Muscle layer of colon (tissue), 2 donors: ENCODE data around the gene SGIP1.

ENCODE experiments used
- H3K27ac ChIP-seq: one replicate; pipeline ENCODE4 v1.7.0; 2013; ENCODE audit warnings: low read depth, mild to moderate bottlenecking, low read length, moderate library complexity
- H3K27me3 ChIP-seq, 2 donors: one replicate each; pipeline ENCODE4 v1.7.0; 2013; ENCODE audit warnings: low read length in 2 of 2, mild to moderate bottlenecking in 2 of 2; ENCODE audit not compliant: insufficient read depth in 2 of 2, control insufficient read depth in 1 of 2
- H3K36me3 ChIP-seq: one replicate; pipeline ENCODE4 v1.7.0; 2013; ENCODE audit warnings: mild to moderate bottlenecking, low read length; ENCODE audit not compliant: insufficient read depth
- H3K4me1 ChIP-seq: one replicate; pipeline ENCODE4 v1.7.0; 2013; ENCODE audit warnings: mild to moderate bottlenecking, low read length; ENCODE audit not compliant: insufficient read depth
- H3K4me3 ChIP-seq, 2 donors: one replicate each; pipeline ENCODE4 v1.7.0; 2013; ENCODE audit warnings: low read length in 2 of 2, low read depth in 1 of 2, mild to moderate bottlenecking in 1 of 2, moderate library complexity in 1 of 2
- H3K9ac ChIP-seq: one replicate; pipeline ENCODE4 v1.7.0; 2013; ENCODE audit warnings: low read length
- H3K9me3 ChIP-seq: one replicate; pipeline ENCODE4 v1.7.0; 2013; ENCODE audit warnings: mild to moderate bottlenecking, low read length
- donor health status: abdominal sarcoma.
- donor health status: Adenocarcinoma of cecum.

SGIP1 gene

GRCh38 chr1:66502086-66502485, 31.9 kb upstream of the SGIP1 start:
- no peaks in the 10 kb centered on the region for H3K36me3 ChIP-seq
- H3K4me3 ChIP-seq, result no peak overlapping the region
- H3K4me1 ChIP-seq, result no peaks in the 10 kb centered on the region
- H3K27me3 ChIP-seq, result no peaks in the 10 kb centered on the region
- H3K27ac ChIP-seq, result no peak overlapping the region
- no peak overlapping the region for H3K9ac ChIP-seq
- H3K9me3 ChIP-seq, result no peaks in the 10 kb centered on the region

DNA sequence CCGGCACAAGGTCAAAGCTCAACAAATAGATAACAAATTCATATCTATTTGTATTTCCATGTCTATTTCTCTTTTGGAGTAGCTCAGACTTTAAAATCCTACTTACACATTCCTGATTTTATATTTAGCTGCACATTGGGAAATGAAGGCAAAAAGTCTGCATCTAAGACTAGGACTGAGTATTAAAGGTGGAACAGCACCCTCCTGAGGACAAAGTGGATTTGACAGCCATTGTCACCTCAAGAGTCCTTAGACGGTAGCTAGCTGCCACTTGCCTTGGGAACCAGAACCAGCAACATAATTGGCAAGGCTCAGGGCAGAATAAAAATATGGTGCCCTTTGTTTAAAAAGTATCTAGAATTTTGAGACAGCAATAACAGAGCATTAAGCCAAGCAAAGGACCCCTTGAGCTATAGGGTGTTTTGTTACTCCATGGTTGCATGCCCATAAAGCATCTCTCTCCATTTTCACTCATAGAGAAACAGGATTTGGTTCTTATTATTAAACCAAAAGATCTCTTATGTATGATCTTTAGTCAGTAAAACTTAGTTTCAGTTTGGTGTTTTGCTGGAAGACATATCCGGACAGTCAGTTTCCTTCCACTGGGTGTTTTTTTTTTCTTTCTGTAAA, 30.0 kb upstream of the SGIP1 start:
- Histone ChIP-seq H3K27ac (no peak overlapping the region), H3K27me3 (no peaks in the 10 kb centered on the region), H3K4me3 (no peak overlapping the region), H3K4me1 (no peaks in the 10 kb centered on the region), H3K36me3 (no peaks in the 10 kb centered on the region), H3K9ac (no peak overlapping the region), H3K9me3 (no peaks in the 10 kb centered on the region)

DNA sequence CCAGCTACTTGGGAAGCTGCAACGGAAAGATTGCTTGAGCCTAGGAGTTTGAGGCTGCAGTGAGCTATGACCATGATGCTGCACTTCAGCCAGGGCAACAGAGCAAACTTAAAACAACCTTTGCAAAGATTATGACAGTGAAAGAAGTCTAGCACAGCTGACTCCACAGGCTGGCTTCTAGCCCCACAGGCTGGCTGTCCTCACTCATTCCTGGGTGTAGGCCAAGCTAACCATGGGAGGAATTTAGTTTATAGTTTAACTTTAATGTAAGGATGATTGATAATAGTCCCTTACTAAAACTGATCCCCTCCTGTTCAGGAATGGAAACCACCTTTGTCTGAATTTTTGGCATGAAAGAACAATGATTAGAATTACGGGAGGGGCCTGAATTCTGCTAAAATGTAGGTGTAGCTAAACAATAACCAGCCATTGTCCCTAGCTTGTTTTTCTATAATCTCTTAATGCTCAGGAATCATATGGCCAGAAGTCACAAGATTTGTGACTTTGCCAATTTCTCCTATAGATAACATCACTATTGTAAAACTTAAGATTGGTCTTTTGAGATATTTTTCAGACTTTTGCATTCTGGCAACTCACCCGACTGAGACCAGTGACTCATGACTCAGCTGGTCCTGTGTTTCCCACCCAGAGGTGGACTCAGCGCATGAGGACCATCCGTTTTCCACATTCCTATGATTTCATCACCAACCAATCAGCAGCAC, 28.1 kb upstream of the SGIP1 start:
- no peaks in the 10 kb centered on the region for H3K27me3 ChIP-seq
- no peaks in the 10 kb centered on the region for H3K9me3 ChIP-seq
- no peaks in the 10 kb centered on the region for H3K4me1 ChIP-seq
- no peak overlapping the region for H3K27ac ChIP-seq
- H3K9ac ChIP-seq, result no peak overlapping the region
- H3K36me3 ChIP-seq, result no peaks in the 10 kb centered on the region
- H3K4me3 ChIP-seq, result no peak overlapping the region

DNA sequence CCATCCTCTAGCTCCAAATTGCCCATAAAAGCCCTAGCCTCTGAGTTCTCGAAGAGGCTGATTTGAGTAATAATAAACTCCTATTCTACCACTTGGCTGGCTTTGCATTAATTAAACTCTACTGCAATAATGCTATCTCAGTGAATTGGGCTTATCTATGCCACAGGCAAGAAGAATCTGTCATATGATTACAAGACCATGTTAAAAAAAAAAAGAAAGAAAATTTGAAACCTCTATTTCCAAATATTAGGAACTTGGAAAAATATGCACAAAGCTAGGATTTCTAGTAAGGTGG, 27.6 kb upstream of the SGIP1 start:
- Histone ChIP-seq H3K9me3 (no peaks in the 10 kb centered on the region), H3K4me3 (no peak overlapping the region), H3K36me3 (no peaks in the 10 kb centered on the region), H3K9ac (no peak overlapping the region), H3K4me1 (no peaks in the 10 kb centered on the region), H3K27ac (no peak overlapping the region), H3K27me3 (no peaks in the 10 kb centered on the region)

GRCh38 chr1:66506991-66507390, 27.0 kb upstream of the SGIP1 start:
- H3K36me3 ChIP-seq, result no peaks in the 10 kb centered on the region
- no peak overlapping the region for H3K27ac ChIP-seq
- H3K9me3 ChIP-seq, result no peaks in the 10 kb centered on the region

DNA sequence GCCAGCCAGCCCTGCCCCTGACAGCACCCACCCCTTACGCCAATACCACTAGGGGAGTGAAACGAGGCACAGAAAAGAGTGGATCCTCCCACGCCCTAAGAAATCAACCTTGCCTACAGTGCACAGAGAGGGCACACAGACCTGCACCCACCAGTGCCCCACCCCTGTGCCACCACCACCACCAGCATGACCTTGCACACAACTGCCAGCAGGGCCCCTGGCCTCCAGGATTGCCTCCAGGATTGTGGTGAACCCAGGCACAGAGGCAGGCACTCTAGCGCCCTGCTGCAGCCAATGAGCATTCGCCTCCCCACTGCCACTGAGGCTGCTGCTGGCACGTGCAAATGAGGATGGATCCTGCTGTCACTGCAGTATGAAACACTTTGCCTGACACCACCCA, 23.5 kb upstream of the SGIP1 start:
- Histone ChIP-seq H3K27ac (no peak overlapping the region), H3K4me3 (no peak overlapping the region), H3K27me3 (no peaks in the 10 kb centered on the region), H3K36me3 (no peaks in the 10 kb centered on the region), H3K9me3 (no peaks in the 10 kb centered on the region), H3K9ac (no peak overlapping the region), H3K4me1 (no peaks in the 10 kb centered on the region)

More at GRCh38 chr1:66506991-66507390, 27.0 kb upstream of the SGIP1 start:
- Histone ChIP-seq H3K27me3 (no peaks in the 10 kb centered on the region), H3K4me3 (no peak overlapping the region), H3K9ac (no peak overlapping the region), H3K4me1 (no peaks in the 10 kb centered on the region)

DNA sequence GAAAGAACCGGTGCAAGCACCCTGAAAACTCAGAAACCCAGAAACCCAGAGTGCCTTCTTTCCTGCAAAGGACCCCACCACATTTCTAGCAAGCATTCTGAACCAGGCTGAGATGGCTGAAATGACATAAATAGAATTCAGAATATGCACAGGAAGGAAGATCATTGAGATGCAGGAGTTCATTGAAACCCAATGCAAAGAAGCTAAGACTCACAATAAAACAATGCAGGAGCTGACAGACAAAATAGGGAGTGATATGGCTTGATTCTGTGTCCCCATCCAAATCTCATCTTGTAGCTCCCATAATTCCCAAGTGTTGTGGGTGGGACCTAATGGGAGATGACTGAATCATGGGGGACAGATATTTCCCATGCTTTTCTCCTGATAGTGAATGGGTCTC, 22.8 kb upstream of the SGIP1 start:
- Histone ChIP-seq H3K9me3 (no peaks in the 10 kb centered on the region), H3K4me3 (no peak overlapping the region), H3K4me1 (no peaks in the 10 kb centered on the region), H3K36me3 (no peaks in the 10 kb centered on the region), H3K27ac (no peak overlapping the region), H3K27me3 (no peaks in the 10 kb centered on the region), H3K9ac (no peak overlapping the region)

- Histone ChIP-seq H3K9me3 (no peaks in the 10 kb centered on the region), H3K4me3 (no peak overlapping the region), H3K27me3 (no peaks in the 10 kb centered on the region), H3K27ac (no peak overlapping the region), H3K36me3 (no peaks in the 10 kb centered on the region), H3K4me1 (no peaks in the 10 kb centered on the region), H3K9ac (no peak overlapping the region)
Measured at GRCh38 chr1:66517959-66518358, 16.0 kb upstream of the SGIP1 start.

DNA sequence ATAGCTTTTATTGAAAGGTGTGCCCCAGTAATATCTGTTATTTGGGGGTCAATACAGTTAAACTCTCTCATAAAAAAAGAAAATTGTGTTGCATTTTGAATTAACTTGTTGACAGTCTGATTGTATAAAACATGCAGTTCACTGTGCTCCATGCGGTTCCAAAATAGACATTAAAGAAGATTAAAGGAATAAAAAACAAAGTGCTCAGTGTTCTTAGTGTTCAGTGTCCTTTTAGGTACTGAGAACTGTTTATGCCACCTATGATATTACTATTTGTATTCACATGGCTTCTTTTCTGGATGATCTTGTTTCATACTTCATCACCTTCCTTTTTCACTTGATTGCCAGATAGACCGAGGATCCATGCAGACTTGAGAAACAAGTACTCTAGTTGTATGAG, 15.3 kb upstream of the SGIP1 start:
- Histone ChIP-seq H3K27ac (no peak overlapping the region), H3K4me1 (no peaks in the 10 kb centered on the region), H3K9ac (no peak overlapping the region)

GRCh38 chr1:66519992-66520391, 14.0 kb upstream of the SGIP1 start:
- Histone ChIP-seq H3K9ac (no peak overlapping the region), H3K27me3 (no peaks in the 10 kb centered on the region), H3K4me1 (no peaks in the 10 kb centered on the region), H3K4me3 (no peak overlapping the region), H3K27ac (no peak overlapping the region), H3K9me3 (no peaks in the 10 kb centered on the region), H3K36me3 (no peaks in the 10 kb centered on the region)

More for the DNA sequence above, 15.3 kb upstream of the SGIP1 start:
- no peak overlapping the region for H3K4me3 ChIP-seq
- no peaks in the 10 kb centered on the region for H3K27me3 ChIP-seq
- no peaks in the 10 kb centered on the region for H3K36me3 ChIP-seq
- no peaks in the 10 kb centered on the region for H3K9me3 ChIP-seq

DNA sequence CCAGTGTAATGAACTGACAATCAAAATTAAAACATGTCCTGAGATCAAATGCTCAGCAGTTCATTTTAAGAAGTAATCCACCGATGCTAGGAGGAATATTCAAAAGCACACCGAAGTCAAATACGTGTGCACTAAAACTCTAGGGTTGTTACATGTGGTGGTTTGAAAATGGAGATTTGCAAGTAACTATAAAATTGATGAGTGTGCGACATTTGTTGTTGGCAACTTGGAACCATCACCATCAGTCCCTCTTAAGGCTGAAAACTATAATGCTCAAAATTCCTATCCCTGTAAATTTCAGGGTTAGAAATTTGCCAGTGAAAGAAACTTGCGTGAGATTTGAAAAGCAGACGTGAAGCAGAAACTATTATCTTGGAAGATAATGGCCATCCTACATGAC, 13.3 kb upstream of the SGIP1 start:
- no peaks in the 10 kb centered on the region for H3K4me1 ChIP-seq
- no peaks in the 10 kb centered on the region for H3K36me3 ChIP-seq
- H3K9ac ChIP-seq, result no peak overlapping the region
- no peak overlapping the region for H3K27ac ChIP-seq
- no peak overlapping the region for H3K4me3 ChIP-seq
- no peaks in the 10 kb centered on the region for H3K9me3 ChIP-seq
- H3K27me3 ChIP-seq, result no peaks in the 10 kb centered on the region

- H3K27ac ChIP-seq, result no peak overlapping the region
- no peaks in the 10 kb centered on the region for H3K4me1 ChIP-seq
- no peaks in the 10 kb centered on the region for H3K36me3 ChIP-seq
- no peak overlapping the region for H3K4me3 ChIP-seq
- H3K9ac ChIP-seq, result no peak overlapping the region
- no peaks in the 10 kb centered on the region for H3K9me3 ChIP-seq
- H3K27me3 ChIP-seq, result no peaks in the 10 kb centered on the region
Measured at GRCh38 chr1:66521721-66522365, 12.1 kb upstream of the SGIP1 start.
